ENCODE data around the gene CMSS1. TPM values are rescaled to one million over a fixed set of nuclear protein-coding genes. Genes with fewer than 3 reads are reported as not detected.

The CMSS1 gene
- total RNA-seq, 1 experiment from 2014 or later: 98.6 TPM

DNA sequence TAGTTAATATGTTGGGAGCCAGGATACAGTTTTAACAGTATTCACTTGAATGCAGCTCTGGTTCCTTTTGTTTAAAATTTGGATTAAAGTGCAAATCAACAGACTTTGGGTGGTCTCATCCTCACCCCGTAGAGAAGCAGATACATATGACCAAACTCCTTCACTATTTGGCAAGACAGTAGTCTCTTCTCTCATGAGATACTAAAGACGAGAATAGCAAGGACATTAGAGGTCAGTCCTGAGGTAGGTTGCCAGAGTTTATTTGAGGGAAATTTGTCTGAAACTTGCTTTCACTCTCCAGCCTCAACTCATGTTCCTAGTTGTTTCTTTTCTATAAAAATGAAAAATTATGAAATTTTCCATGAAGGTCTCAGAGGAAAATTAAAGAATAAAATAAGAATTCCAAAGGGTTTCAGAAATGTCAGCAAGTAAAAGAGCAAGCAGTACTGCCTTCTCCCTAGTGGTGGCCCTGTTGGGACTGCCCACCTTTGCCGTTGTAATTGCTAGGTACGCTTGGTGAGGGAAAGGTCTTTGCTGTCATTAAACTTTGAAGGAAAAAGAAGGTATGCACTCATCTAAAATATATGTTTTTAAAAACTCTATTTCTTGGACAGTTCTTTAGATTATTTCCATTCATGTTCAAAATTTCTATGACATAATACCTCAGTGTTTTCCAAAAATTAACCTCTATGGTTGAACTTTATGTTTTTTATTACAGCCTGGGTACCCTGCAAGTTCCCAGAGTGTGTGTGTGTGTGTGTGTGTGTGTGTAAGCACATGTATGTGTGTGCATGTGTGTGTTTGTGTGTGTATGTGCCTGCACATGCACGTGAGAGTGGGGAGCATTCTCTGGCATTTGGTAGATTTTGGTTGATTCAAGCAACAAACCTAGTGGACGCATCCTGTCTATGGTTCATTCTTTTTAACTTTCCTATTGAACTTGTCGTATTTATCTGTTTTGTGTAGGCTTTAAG is 111.4 kb downstream of the CMSS1 start:
- ChIA-PET POLR2A (ENCODE audit: low non-redundant PET) (no interaction called here), CTCF (no interaction called here)
- Histone ChIP-seq H3K27ac (ENCODE audit: low read depth, low read length, poor library complexity, severe bottlenecking) (no peak overlapping the region), H3K36me3 (ENCODE audit: insufficient read depth, low read length, poor library complexity, severe bottlenecking) (no peaks in the 10 kb centered on the region), H3K27me3 (replicated peaks; ENCODE audit: insufficient read depth, low read depth, low read length, poor library complexity) (no peaks in the 10 kb centered on the region), H3K9me3 (ENCODE audit: low read depth, low read length, poor library complexity, severe bottlenecking) (no peaks in the 10 kb centered on the region), H3K4me1 (ENCODE audit: insufficient read depth, low read length, poor library complexity, severe bottlenecking) (peaks cover 3% of the 10 kb centered on the region), H3K4me3 (ENCODE audit: low read depth, low read length, poor library complexity, severe bottlenecking) (no peak overlapping the region)
- intact Hi-C loops (cut with micrococcal nuclease; ENCODE audit: unreplicated experiment): no loop called here
- DNase-seq (ENCODE audit: low spot score): no peak
- BruUV-seq (replicated peaks): no TSS peak
- no peak for TF ChIP-seq EZH2 (IDR thresholded peaks at IDR 0.05; ENCODE audit: borderline replicate concordance, low read depth, low read length, poor library complexity, severe bottlenecking)
- TF ChIP-seq, protein P1, sequence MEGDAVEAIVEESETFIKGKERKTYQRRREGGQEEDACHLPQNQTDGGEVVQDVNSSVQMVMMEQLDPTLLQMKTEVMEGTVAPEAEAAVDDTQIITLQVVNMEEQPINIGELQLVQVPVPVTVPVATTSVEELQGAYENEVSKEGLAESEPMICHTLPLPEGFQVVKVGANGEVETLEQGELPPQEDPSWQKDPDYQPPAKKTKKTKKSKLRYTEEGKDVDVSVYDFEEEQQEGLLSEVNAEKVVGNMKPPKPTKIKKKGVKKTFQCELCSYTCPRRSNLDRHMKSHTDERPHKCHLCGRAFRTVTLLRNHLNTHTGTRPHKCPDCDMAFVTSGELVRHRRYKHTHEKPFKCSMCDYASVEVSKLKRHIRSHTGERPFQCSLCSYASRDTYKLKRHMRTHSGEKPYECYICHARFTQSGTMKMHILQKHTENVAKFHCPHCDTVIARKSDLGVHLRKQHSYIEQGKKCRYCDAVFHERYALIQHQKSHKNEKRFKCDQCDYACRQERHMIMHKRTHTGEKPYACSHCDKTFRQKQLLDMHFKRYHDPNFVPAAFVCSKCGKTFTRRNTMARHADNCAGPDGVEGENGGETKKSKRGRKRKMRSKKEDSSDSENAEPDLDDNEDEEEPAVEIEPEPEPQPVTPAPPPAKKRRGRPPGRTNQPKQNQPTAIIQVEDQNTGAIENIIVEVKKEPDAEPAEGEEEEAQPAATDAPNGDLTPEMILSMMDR (conservative IDR thresholded peaks at IDR 0.05; ENCODE audit: low read depth, low read length): 0 out of 2 replicates have a peak, but pooled peaks have one; percentile 15

DNA sequence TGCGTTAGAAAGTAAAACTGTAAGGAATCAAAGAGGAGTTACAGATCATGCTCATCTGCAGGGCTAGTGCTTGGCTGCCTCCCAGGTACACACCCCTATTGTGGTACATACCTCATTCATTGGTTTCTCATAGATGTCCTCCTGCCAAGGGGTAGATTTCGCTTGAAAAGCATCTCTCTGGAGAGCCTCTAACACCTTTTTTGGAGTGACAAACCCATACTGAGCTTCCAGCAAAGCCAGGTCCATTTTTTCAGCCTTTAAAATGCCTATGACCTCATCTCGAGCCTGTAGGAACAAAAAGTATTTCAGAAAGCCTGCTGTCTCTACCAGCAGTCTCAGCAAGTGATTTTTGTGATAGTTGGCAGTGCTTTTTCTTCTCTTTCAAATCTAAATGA is 112.1 kb downstream of the CMSS1 start:
- no peak overlapping the region for H3K27ac ChIP-seq (ENCODE audit: low read depth, low read length, poor library complexity, severe bottlenecking)
- no TSS peak for BruUV-seq (replicated peaks)
- H3K4me1 ChIP-seq (ENCODE audit: insufficient read depth, low read length, poor library complexity, severe bottlenecking): peaks cover 3% of the 10 kb centered on the region
- ChIA-PET CTCF (no interaction called here), POLR2A (ENCODE audit: low non-redundant PET) (no interaction called here)
- intact Hi-C loops (cut with micrococcal nuclease; ENCODE audit: unreplicated experiment): no loop called here
- H3K9me3 ChIP-seq (ENCODE audit: low read depth, low read length, poor library complexity, severe bottlenecking): no peaks in the 10 kb centered on the region
- no peak overlapping the region for H3K4me3 ChIP-seq (ENCODE audit: low read depth, low read length, poor library complexity, severe bottlenecking)
- DNase-seq (ENCODE audit: low spot score): no peak
- TF ChIP-seq, protein P1 (conservative IDR thresholded peaks at IDR 0.05; ENCODE audit: low read depth, low read length): no peak
- no peak for TF ChIP-seq EZH2 (IDR thresholded peaks at IDR 0.05; ENCODE audit: borderline replicate concordance, low read depth, low read length, poor library complexity, severe bottlenecking)
- H3K36me3 ChIP-seq (ENCODE audit: insufficient read depth, low read length, poor library complexity, severe bottlenecking): no peaks in the 10 kb centered on the region
- no peaks in the 10 kb centered on the region for H3K27me3 ChIP-seq (replicated peaks; ENCODE audit: insufficient read depth, low read depth, low read length, poor library complexity)

DNA sequence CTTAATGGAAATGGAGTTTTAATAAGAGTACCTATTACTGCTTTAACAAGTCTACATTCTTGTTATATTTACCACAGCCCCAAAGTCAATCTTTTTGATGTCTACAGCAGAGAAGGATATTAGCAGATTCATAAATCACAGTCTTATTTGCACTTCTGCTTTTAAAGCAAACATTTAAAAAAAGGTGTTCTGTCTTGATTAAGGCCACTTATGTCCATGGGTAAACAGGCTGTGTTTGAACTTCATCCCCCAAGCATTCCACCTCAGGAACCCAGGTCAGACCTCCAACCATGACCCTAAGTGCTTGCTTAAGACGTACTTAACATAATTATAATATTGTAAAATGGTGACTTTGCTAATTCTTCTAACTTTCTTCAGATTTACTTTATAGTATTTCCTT is 113.4 kb downstream of the CMSS1 start:
- H3K27ac ChIP-seq (ENCODE audit: low read depth, low read length, poor library complexity, severe bottlenecking): no peak overlapping the region
- no peaks in the 10 kb centered on the region for H3K9me3 ChIP-seq (ENCODE audit: low read depth, low read length, poor library complexity, severe bottlenecking)
- H3K4me1 ChIP-seq (ENCODE audit: insufficient read depth, low read length, poor library complexity, severe bottlenecking): peaks cover 3% of the 10 kb centered on the region
- no peak overlapping the region for H3K4me3 ChIP-seq (ENCODE audit: low read depth, low read length, poor library complexity, severe bottlenecking)
- no peaks in the 10 kb centered on the region for H3K27me3 ChIP-seq (replicated peaks; ENCODE audit: insufficient read depth, low read depth, low read length, poor library complexity)
- no peaks in the 10 kb centered on the region for H3K36me3 ChIP-seq (ENCODE audit: insufficient read depth, low read length, poor library complexity, severe bottlenecking)
- intact Hi-C loops (cut with micrococcal nuclease; ENCODE audit: unreplicated experiment): no loop called here
- TF ChIP-seq, protein P1 (conservative IDR thresholded peaks at IDR 0.05; ENCODE audit: low read depth, low read length): no peak
- TF ChIP-seq EZH2 (IDR thresholded peaks at IDR 0.05; ENCODE audit: borderline replicate concordance, low read depth, low read length, poor library complexity, severe bottlenecking): no peak
- no peak for DNase-seq (ENCODE audit: low spot score)
- ChIA-PET POLR2A (ENCODE audit: low non-redundant PET) (no interaction called here), CTCF (no interaction called here)
- BruUV-seq (replicated peaks): no TSS peak

Measured in A673 (cell line).